DND-41 (cell line): ENCODE results near the gene C4orf36.

Experiments used
- EZH2 ChIP-seq: IDR thresholded peaks from 3 replicates; pipeline ENCODE4 v1.6.1; 2012; ENCODE audit warnings: borderline replicate concordance, low read depth, mild to moderate bottlenecking, moderate library complexity, low read length, inconsistent platforms; ENCODE audit not compliant: severe bottlenecking
- TF ChIP-seq, protein P1 (sequence below): IDR thresholded peaks from 2 replicates; pipeline ENCODE4 v1.5.1; 2012; ENCODE audit warnings: borderline replicate concordance, low read length, moderate library complexity, mild to moderate bottlenecking; ENCODE audit not compliant: poor library complexity, severe bottlenecking; ENCODE audit errors: extremely low read depth

GRCh38 chr4:86834901-86835300 lies 57.3 kb downstream of the C4orf36 start:
- TF ChIP-seq, protein P1, sequence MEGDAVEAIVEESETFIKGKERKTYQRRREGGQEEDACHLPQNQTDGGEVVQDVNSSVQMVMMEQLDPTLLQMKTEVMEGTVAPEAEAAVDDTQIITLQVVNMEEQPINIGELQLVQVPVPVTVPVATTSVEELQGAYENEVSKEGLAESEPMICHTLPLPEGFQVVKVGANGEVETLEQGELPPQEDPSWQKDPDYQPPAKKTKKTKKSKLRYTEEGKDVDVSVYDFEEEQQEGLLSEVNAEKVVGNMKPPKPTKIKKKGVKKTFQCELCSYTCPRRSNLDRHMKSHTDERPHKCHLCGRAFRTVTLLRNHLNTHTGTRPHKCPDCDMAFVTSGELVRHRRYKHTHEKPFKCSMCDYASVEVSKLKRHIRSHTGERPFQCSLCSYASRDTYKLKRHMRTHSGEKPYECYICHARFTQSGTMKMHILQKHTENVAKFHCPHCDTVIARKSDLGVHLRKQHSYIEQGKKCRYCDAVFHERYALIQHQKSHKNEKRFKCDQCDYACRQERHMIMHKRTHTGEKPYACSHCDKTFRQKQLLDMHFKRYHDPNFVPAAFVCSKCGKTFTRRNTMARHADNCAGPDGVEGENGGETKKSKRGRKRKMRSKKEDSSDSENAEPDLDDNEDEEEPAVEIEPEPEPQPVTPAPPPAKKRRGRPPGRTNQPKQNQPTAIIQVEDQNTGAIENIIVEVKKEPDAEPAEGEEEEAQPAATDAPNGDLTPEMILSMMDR = no peak
- TF ChIP-seq EZH2 = no peak
